Trophoblast cell (in vitro differentiated cells and primary cell): ENCODE results near the gene JARID2.

ENCODE experiments used
- DNase-seq, 2 donors: peaks; one replicate each; pipeline ENCODE4 v3.0.0-alpha.2; 2016
- H2AFZ ChIP-seq: 2 replicates; pipeline ENCODE4 v1.6.1; 2013; ENCODE audit warnings: low read length, moderate library complexity, mild to moderate bottlenecking; ENCODE audit not compliant: insufficient read depth, poor library complexity
- H2AK5ac ChIP-seq: 2 replicates; pipeline ENCODE4 v1.6.1; 2013; ENCODE audit warnings: mild to moderate bottlenecking, low read length
- H2BK120ac ChIP-seq: 2 replicates; pipeline ENCODE4 v1.6.1; 2013; ENCODE audit warnings: low read length, mild to moderate bottlenecking, moderate library complexity; ENCODE audit not compliant: insufficient read depth, poor library complexity
- H2BK12ac ChIP-seq: 2 replicates; pipeline ENCODE4 v1.6.1; 2013; ENCODE audit warnings: mild to moderate bottlenecking, low read length, moderate library complexity
- H2BK5ac ChIP-seq: 2 replicates; pipeline ENCODE4 v1.6.1; 2013; ENCODE audit warnings: low read length, low read depth, moderate library complexity, mild to moderate bottlenecking; ENCODE audit not compliant: poor library complexity
- H3K14ac ChIP-seq: 2 replicates; pipeline ENCODE4 v1.6.1; 2013; ENCODE audit warnings: mild to moderate bottlenecking, low read length
- H3K18ac ChIP-seq: 2 replicates; pipeline ENCODE4 v1.6.1; 2013; ENCODE audit warnings: mild to moderate bottlenecking, low read length
- H3K23ac ChIP-seq: 2 replicates; pipeline ENCODE4 v1.6.1; 2013; ENCODE audit warnings: low read length
- H3K27ac ChIP-seq: 2 replicates; pipeline ENCODE4 v1.5.1; 2013; ENCODE audit warnings: low read depth, mild to moderate bottlenecking, inconsistent platforms, low read length, moderate library complexity
- H3K27me3 ChIP-seq: 2 replicates; pipeline ENCODE4 v1.6.1; 2013; ENCODE audit warnings: inconsistent platforms, mild to moderate bottlenecking, low read length, moderate library complexity; ENCODE audit not compliant: insufficient read depth
- H3K36me3 ChIP-seq, 2 experiments: 1 replicate in 1 of 2; 2 replicates in 1 of 2; pipeline ENCODE4 v1.6.1; 2013; ENCODE audit warnings: low read length in 2 of 2, mild to moderate bottlenecking in 2 of 2, moderate library complexity in 1 of 2; ENCODE audit not compliant: insufficient read depth in 2 of 2, control insufficient read depth in 1 of 2
- H3K4ac ChIP-seq: 2 replicates; pipeline ENCODE4 v1.6.1; 2013; ENCODE audit warnings: low read depth, mild to moderate bottlenecking, low read length, moderate library complexity
- H3K4me1 ChIP-seq, 2 experiments: 1 replicate in 1 of 2; 2 replicates in 1 of 2; pipeline ENCODE4 v1.6.1; 2013; ENCODE audit warnings: low read length in 2 of 2, mild to moderate bottlenecking in 2 of 2, moderate library complexity in 1 of 2; ENCODE audit not compliant: insufficient read depth in 2 of 2, control insufficient read depth in 1 of 2
- H3K4me2 ChIP-seq: 2 replicates; pipeline ENCODE4 v1.6.1; 2013; ENCODE audit warnings: inconsistent platforms, mild to moderate bottlenecking, low read length, moderate library complexity
- H3K4me3 ChIP-seq: 2 replicates; pipeline ENCODE4 v1.5.1; 2013; ENCODE audit warnings: mild to moderate bottlenecking, low read depth, low read length, inconsistent platforms
- H3K79me1 ChIP-seq: one replicate; pipeline ENCODE4 v1.6.1; 2013; ENCODE audit warnings: low read length
- H3K79me2 ChIP-seq: 2 replicates; pipeline ENCODE4 v1.6.1; 2013; ENCODE audit warnings: low read length, mild to moderate bottlenecking; ENCODE audit not compliant: control insufficient read depth, insufficient read depth, poor library complexity
- H3K9ac ChIP-seq: 2 replicates; pipeline ENCODE4 v1.6.1; 2013; ENCODE audit warnings: mild to moderate bottlenecking, low read length
- H3K9me3 ChIP-seq: 2 replicates; pipeline ENCODE4 v1.6.1; 2013; ENCODE audit warnings: low read depth, mild to moderate bottlenecking, control low read depth, inconsistent platforms, low read length; ENCODE audit not compliant: insufficient read depth
- H4K12ac ChIP-seq: 2 replicates; pipeline ENCODE4 v1.6.1; 2013; ENCODE audit warnings: low read depth, mild to moderate bottlenecking, low read length, moderate library complexity
- H4K8ac ChIP-seq: 2 replicates; pipeline ENCODE4 v1.6.1; 2013; ENCODE audit warnings: low read depth, mild to moderate bottlenecking, low read length, moderate library complexity
- H4K91ac ChIP-seq: one replicate; pipeline ENCODE4 v1.6.1; 2013; ENCODE audit warnings: low read depth, mild to moderate bottlenecking, low read length, moderate library complexity
- WGBS: extraction: QIAGEN DNeasy Blood & Tissue Kit; methylation state at CpG from one replicate; pipeline ENCODE4 v1.1.7; 2013; ENCODE audit warnings: missing lambda C conversion rate; ENCODE audit not compliant: insufficient read length, insufficient coverage; ENCODE audit errors: extremely low coverage; 5-methylcytosine and 5-hydroxymethylcytosine counted together

Gene JARID2

DNA sequence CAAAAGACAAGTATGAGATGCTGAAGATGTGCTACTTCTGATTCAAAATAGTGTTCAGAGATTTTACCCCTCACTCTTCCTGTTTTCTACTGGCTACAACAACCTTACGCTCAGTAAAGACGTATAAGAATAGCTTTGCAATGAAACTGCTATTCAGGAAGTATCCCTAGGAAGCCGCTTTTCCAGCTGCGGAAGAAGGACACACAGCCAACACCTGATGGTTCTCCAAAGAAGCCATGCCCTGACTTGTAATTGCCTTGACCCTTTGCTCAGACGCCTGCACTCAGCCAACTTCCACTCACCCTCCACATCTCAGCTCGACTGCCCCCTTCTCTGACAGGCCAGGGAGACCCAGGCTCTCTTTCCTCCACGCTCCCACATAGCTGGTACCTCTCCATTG is 305.4 kb downstream of the JARID2 start:
- Histone ChIP-seq H3K18ac (peak overlapping the region; percentile 12), H4K91ac (no peak overlapping the region), H3K27ac (peak overlapping the region; percentile 50), H3K36me3 (no peaks in the 10 kb centered on the region), H4K8ac (no peak overlapping the region), H3K4me1 (peaks cover 9 to 17% of the 10 kb centered on the region in 2 experiments), H3K14ac (peak overlapping the region; percentile 29), H3K79me2 (no peaks in the 10 kb centered on the region), H3K4me2 (no peak overlapping the region), H3K9ac (no peak overlapping the region), H4K12ac (no peak overlapping the region), H3K9me3 (no peaks in the 10 kb centered on the region), H2BK120ac (no peak overlapping the region), H3K4ac (no peak overlapping the region), H2AK5ac (peak overlapping the region; percentile 8), H2BK5ac (no peak overlapping the region), H2BK12ac (peak overlapping the region; percentile 28), H3K79me1 (peaks cover 9% of the 10 kb centered on the region), H2AFZ (no peak overlapping the region), H3K27me3 (no peaks in the 10 kb centered on the region), H3K23ac (no peak overlapping the region), H3K4me3 (no peak overlapping the region)
- no CpG with 5 or more reads among the region's 7 CpGs for whole genome bisulfite sequencing
- DNase-seq, result no peak

- Histone ChIP-seq H3K79me2 (no peaks in the 10 kb centered on the region), H3K9ac (no peak overlapping the region), H3K36me3 (no peaks in the 10 kb centered on the region), H2BK12ac (no peak overlapping the region), H3K27ac (peak overlapping the region; percentile 50), H3K14ac (peak overlapping the region; percentile 29), H4K8ac (no peak overlapping the region), H2BK120ac (no peak overlapping the region), H4K12ac (no peak overlapping the region), H2AFZ (no peak overlapping the region), H3K79me1 (peaks cover 11% of the 10 kb centered on the region), H3K9me3 (no peaks in the 10 kb centered on the region), H3K18ac (peak overlapping the region; percentile 12), H3K27me3 (no peaks in the 10 kb centered on the region), H3K23ac (no peak overlapping the region), H3K4me1 (peaks cover 14 to 23% of the 10 kb centered on the region in 2 experiments), H2BK5ac (no peak overlapping the region), H4K91ac (no peak overlapping the region), H3K4me2 (no peak overlapping the region), H3K4me3 (no peak overlapping the region), H3K4ac (no peak overlapping the region), H2AK5ac (no peak overlapping the region)
- WGBS, result no CpG with 5 or more reads among the region's 6 CpGs
- no peak for DNase-seq
Observed at GRCh38 chr6:15551798-15552197, 305.9 kb downstream of the JARID2 start.

GRCh38 chr6:15553031-15553430 is 307.2 kb downstream of the JARID2 start:
- no peak overlapping the region for H2AFZ ChIP-seq
- no peaks in the 10 kb centered on the region for H3K36me3 ChIP-seq
- H4K12ac ChIP-seq, result no peak overlapping the region
- H4K8ac ChIP-seq, result no peak overlapping the region
- no peak overlapping the region for H4K91ac ChIP-seq
- H3K4me3 ChIP-seq, result no peak overlapping the region
- H2BK12ac ChIP-seq, result no peak overlapping the region
- no peaks in the 10 kb centered on the region for H3K9me3 ChIP-seq
- no peaks in the 10 kb centered on the region for H3K27me3 ChIP-seq
- peaks cover 11% of the 10 kb centered on the region for H3K79me1 ChIP-seq
- no peak overlapping the region for H2BK5ac ChIP-seq
- no peaks in the 10 kb centered on the region for H3K79me2 ChIP-seq
- H3K9ac ChIP-seq, result no peak overlapping the region
- no peak overlapping the region for H3K18ac ChIP-seq
- H3K14ac ChIP-seq, result no peak overlapping the region
- no peak overlapping the region for H3K4ac ChIP-seq
- no peak overlapping the region for H2AK5ac ChIP-seq
- no peak overlapping the region for H2BK120ac ChIP-seq
- H3K27ac ChIP-seq, result no peak overlapping the region
- WGBS, result no CpG with 5 or more reads among the region's 2 CpGs
- H3K4me1 ChIP-seq, result peaks cover 15 to 24% of the 10 kb centered on the region in 2 experiments
- H3K23ac ChIP-seq, result no peak overlapping the region
- H3K4me2 ChIP-seq, result no peak overlapping the region
- no peak for DNase-seq

DNA sequence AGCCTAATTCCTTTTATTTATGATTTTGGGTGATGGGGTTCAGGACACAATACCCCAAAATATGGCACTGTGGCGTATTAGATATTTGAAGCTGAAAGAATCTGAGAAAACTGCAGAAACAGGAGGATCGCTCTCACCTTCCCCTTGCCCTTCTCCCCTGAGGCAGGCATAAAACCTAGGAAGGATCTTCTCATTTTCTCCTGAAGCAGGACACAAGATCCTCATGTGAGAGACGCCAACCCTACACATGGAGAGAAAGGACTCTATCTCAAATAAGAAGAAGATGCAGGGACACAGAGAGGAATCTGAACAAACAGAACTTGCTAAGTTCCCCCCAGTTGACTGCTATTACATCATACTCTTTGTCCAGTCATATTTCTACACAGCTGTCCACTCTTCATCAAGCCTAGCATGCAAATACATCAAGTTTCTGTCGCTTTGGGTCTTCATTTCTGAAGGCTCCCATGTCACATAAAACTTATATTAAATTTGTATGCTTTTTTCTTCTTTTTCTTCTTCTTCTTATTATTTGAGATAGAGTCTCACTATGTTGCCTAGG is 307.9 kb downstream of the JARID2 start:
- Histone ChIP-seq H2AK5ac (no peak overlapping the region), H3K27me3 (no peaks in the 10 kb centered on the region), H3K79me1 (peaks cover 11% of the 10 kb centered on the region), H4K12ac (no peak overlapping the region), H4K8ac (no peak overlapping the region), H3K9ac (no peak overlapping the region), H3K36me3 (no peaks in the 10 kb centered on the region), H3K4me2 (no peak overlapping the region), H2BK12ac (no peak overlapping the region), H4K91ac (no peak overlapping the region), H3K4ac (no peak overlapping the region), H2BK5ac (no peak overlapping the region), H3K27ac (no peak overlapping the region), H3K18ac (no peak overlapping the region), H3K4me3 (no peak overlapping the region), H3K14ac (no peak overlapping the region), H3K23ac (no peak overlapping the region), H3K4me1 (peaks cover 15 to 24% of the 10 kb centered on the region in 2 experiments), H3K9me3 (no peaks in the 10 kb centered on the region), H3K79me2 (no peaks in the 10 kb centered on the region), H2AFZ (no peak overlapping the region), H2BK120ac (no peak overlapping the region)
- no peak for DNase-seq
- no CpG with 5 or more reads among the region's 4 CpGs for WGBS
